Activated gamma-delta T cell (primary cell): ENCODE measurements around the gene RGP1.

Experiments
- DNase-seq: peaks from one replicate; lab custom pipeline; 2025; lab: John Stamatoyannopoulos, UW

The RGP1 gene

GRCh38 chr9:35745569-35745968 is 3.5 kb upstream of the RGP1 start:
- DNase-seq, result no peak

GRCh38 chr9:35746583-35746982 is 2.5 kb upstream of the RGP1 start:
- no peak for DNase-seq

DNA sequence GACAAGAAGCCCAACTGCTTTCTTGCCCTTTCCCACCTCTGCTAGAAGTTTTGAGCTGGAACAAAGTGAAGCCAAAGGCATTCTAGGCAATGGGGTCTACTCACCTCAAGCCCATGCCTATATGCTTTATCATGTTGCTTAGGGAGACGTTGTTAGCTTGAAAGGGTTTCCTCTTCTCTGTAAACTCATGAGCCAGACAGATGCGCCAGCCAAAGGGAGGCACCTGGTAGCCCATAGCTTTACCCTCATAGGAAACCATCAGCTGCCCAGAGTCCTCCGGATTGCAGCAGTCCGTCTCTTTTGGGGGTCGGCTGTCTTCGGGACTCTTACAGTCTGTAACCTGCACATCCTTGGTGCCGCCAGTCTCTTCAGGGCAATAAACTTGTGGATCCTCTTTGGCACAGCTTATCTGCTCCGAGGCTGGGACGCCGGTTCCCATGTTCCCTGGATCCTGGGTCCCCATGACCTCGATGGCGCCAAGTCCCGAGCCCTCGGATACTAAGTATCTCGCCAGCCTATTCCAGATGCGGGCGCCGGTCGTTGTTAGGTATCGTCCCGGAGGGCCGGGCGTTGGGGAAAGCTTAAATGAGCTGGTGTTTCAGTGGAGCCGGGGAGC is 737 bp upstream of the RGP1 start:
- DNase-seq, result no peak

DNA sequence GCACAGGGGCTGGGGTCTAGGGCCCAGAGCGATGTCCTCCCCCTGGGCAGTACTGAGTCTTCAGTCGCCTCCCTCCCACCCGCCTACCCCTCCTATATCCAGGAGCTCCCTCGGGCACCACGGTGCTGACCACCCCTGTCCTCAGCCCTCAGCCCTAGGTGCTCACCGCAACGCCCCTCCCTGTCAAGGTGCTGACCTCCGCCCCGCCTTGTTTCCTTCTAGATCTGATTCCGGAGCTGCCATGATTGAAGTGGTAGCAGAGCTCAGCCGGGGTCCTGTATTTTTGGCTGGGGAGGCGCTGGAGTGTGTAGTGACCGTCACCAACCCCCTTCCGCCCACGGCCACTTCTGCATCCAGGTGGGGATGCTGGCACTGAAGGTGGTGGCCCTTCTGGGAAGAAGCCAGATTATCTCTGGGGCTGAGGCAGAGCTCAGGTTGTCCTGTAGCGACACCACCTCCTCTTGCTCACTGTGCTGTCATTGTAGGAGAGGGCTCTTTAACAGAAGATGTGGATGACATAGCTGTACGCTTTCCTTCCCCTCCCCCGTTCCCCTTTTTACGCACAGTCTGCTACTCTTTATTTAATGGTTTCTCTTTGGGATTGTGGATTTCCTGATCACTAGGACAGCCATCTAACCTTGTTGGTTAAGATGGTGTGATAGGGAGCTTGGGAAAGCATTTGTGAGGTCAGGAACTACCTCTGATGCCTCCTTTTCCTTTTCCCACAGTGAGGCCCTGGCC is 598 bp downstream of the RGP1 start:
- no peak for DNase-seq

GRCh38 chr9:35750256-35750531 is 1.1 kb downstream of the RGP1 start:
- DNase-seq, result no peak

GRCh38 chr9:35753466-35753865 is 4.4 kb downstream of the RGP1 start:
- DNase-seq, result no peak

GRCh38 chr9:35754264-35754663 is 5.2 kb downstream of the RGP1 start, which contains the start of gene MSMP:
MSMP (minus strand) TSS chr9:35754276; CDS start chr9:35754129, 147 bp downstream.
- DNase-seq, result no peak

- DNase-seq, result no peak
Measured at GRCh38 chr9:35755071-35755470, 6.0 kb downstream of the RGP1 start.

DNA sequence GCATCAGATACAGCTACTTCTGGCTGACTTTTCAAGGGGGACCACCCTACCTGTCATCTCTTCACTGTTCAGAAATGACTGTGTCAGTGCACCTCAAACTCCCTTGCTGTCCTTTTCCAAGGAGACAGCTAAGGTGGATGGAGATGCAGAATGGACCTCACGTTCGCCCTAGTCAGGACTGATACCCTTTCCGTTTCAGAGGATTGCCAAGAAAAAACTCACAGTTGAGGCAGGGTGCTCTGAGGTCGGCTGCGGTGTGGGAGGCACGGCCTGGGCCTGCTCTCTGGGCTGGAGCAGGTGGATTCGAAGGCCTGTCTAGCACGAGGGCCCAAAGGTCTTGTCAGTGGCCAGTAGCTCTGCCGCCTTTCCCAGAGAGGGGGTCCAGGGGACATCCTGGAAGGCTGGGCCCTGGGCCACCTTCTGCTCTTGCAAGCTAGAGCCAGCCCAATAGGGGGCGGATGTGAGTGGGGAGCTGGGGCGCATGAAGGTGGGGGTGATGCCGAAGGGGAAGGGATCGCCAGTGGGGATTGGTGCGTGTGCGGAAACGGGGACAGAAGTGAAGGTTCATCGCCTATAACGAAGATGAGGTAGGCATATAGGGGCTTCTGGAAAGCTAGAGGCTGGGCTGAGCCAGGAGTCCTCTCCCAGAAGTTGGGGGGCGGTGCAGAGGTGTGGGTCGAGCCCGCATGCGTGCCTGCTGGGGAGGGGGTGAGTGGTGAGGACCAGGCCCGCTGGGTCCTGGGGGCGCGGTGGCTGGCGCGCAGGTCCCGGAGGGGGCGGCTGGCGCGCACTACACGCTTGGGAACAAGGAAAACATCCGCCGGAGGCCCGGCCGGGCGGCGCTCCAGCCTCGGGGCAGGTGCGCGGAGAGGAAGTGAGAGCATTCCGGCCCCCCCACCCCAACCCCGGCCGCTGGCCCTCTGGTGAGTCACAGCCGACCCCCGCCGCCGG is 7.5 kb downstream of the RGP1 start:
- DNase-seq, result peak; percentile 31

GRCh38 chr9:35757226-35757891 is 8.3 kb downstream of the RGP1 start:
- DNase-seq, result no peak

- DNase-seq, result no peak
Measured at GRCh38 chr9:35757892-35758275, 8.8 kb downstream of the RGP1 start.

- no peak for DNase-seq
Measured at GRCh38 chr9:35758475-35759050, 9.5 kb downstream of the RGP1 start.

DNA sequence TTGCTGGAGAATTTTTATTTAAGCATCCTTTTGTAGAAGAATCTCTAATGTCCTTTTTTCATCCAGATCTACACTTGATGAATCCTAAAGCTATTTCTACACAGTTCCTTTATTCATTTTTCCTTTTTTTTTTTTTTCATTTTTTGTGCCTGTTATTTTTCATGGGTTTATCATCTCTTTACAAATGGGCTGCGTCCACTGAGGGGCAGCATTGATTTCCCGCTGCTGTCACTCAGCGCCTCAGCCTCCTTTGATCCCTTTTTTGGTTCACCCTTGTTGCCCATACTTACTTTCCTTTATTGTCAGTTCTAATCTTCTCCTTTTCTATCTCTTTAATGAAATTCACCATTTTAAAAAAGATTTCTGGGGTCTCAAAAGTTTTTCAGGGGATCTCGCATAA is 10.7 kb downstream of the RGP1 start:
- no peak for DNase-seq

DNA sequence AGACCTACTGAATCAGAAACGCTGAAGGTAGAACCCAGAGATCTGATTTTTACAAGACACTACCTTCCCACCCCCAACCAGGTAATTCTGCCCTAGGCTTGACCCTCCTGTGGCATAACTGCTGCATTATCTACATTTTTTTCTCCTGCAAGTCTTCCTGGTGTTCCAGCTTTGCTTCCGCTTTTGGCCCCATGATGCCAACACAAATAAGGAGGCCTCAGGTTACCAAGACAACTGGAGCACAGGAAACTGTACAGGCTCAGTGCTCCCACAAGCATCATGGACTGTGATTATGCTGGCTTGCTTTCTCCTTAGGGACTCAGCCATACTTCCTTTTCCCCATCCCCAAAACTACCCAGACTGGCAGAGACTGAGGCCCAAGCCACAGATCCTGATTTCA is 11.6 kb downstream of the RGP1 start:
- DNase-seq, result no peak

DNA sequence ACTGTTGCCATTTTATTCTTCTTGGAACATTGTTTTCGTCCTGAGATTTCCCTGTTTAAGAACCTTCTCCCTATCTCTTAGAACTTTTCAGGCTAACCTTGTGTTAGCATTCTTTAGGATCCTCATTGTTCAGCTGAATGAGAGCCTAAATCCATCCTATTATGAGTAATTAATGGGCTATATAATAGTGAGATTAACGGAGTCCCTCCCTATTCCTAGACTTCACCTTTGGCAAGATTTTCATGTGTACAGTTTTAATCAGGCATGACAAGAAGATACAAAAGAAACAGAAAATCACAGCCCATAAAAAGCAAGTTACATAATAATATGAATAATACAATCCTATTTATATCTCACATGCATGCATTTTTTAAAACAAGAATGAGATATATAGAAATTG is 14.1 kb downstream of the RGP1 start:
- DNase-seq, result no peak

GRCh38 chr9:35763803-35764202 is 14.7 kb downstream of the RGP1 start:
- DNase-seq, result no peak

GRCh38 chr9:35766997-35767396 is 17.9 kb downstream of the RGP1 start:
- no peak for DNase-seq

- DNase-seq, result no peak
Measured at GRCh38 chr9:35767458-35767857, 18.4 kb downstream of the RGP1 start.

- DNase-seq, result no peak
Measured at GRCh38 chr9:35769763-35770162, 20.7 kb downstream of the RGP1 start.

DNA sequence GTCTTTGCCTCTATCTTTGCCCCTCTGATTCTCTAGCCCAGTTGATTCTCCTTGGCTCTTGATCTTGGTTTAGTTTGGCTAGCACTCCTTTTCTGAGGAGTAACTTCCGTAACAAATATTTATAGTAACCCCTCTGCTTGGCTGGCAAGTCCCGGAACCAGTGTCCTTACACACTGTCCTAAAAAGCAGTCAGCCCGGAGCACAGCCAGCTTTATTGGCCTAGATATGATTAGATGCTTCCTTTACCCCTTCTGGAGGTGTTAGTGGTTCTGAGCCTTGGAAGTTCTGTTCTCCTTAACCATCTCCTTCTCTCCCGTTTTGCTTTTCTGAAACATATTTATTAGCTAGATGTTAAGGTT is 22.0 kb downstream of the RGP1 start:
- no peak for DNase-seq

DNA sequence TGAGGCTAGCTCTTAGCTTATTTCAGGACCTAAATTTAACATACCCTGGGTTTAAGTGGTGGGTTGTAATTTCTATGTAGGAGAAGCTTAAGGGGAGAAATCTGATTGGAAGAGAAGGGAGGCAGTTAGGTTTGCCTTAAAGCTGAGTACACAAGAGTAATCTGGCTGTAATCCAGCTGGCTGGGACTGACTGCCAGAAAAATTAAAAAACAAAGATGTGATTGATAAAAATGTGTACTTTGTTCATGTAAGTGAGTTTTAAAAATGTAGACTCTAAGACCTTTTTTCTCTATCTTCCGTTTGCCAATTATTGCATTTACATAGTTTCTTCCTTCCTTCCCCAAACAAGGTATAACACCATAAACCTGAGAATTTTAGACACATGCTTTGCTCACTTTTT is 22.4 kb downstream of the RGP1 start:
- DNase-seq, result no peak

- DNase-seq, result no peak
Measured at GRCh38 chr9:35771943-35772342, 22.9 kb downstream of the RGP1 start.
